Stimulated activated CD8-positive, alpha-beta memory T cell treated with anti-CD3 and anti-CD28 coated beads, Interleukin-7, amount 100 ng/mL, for 48 hours (primary cell): Measurements from ENCODE around the gene AGTR1.
"Not testable (repeated sequence)": the region's sequence is repeated elsewhere in the genome, so short reads cannot be mapped to it uniquely, and the experiment has no call there.

Experiments used
- DNase-seq, 2 donors: peaks; one replicate each; pipeline ENCODE4 v3.0.0-alpha.2; 2020; ENCODE audit warnings: low read depth in 1 of 2; ENCODE audit errors: extremely low read depth in 1 of 2

AGTR1 gene

DNA sequence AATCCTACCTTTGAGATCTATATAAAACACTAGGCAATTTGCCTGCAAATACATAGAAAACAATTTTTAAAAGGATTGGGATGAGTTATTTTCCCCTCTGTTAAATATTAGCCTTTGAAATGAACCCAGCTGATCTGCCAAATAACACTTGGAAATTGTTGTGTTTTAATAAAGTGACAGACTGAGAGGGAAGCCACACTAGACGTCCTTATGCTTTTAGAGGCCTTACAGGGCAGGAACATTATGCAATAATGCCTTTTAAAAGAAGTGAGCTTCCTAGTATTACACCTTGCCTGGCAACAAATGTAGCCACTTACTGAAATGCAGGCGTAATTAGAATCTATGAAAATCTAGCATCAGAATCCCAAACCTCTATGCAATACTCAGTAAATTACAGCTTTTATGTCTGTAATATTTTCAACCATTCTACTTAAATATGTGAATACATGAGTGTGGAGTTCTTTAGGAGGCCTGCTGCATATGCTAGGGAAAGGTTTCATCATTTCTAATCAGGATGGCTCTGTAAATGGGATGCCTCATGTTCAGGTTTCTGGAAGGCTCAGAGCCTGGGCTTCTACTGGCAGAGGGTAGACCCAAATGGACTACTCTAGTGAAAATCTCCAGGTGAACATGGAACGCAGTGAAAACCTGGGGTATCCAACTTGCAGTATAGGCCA, 20.3 kb downstream of the AGTR1 start:
- DNase-seq, result no peak

DNA sequence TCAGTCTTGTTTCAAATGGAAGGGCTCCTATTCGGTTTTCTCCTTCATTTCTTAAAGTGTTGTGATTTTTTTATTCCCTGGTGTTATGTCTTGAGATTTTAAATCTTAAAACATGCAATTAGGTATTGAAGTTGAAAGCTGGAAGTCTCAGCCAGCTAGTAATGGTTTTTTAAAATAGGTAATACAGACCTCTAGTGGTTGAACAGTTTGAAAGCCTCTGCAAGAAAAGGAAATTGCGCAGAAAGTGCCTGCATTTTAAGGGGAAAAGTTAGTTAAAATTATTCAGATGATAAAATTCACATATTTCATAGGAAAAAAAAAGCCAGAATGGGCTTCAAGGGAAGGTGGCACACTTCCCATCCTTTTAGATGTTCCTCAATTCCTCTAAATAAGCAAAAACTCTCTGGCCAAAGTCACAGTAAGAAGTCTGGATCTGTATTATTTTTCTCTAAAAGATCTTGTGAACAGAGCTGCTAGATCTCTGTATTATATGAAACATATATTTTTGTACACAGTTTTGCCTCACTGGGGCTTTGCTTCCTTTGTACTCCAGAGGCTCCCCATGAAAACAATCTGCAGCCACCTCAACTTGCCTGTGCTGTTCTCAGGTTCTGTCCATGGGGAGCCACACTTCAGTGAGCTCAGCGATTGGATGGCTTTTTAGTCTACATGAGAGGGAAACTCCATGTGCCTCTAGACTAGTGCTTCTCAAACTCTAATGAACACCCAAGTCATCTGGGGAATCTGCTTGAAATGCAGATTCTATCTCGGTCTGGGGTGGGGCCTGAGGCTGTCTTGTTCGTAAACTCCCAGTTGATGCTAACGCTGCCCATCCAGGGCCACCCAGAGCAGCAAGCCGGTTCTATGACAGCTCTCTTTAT, 21.5 kb downstream of the AGTR1 start:
- DNase-seq, result no peak

DNA sequence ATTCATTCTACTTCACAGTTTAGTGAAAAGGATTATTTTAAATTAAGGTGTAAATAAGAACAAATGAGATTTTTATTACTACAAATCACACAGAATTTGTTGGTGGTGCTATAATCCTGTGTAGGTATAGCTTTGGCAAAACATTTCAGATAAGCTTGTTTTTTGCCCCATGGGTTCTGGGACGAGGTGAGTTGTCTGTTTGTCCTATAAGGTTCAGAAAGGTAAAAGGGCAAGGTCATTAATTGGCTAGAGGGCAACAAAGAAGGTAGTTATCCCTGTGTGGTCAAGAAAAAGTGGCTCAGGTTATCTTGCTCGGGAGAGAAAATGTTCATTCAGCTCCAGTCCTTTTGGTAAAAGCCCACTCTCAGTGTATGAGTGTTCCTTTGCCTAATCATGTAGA, 23.2 kb downstream of the AGTR1 start:
- DNase-seq, result no peak

DNA sequence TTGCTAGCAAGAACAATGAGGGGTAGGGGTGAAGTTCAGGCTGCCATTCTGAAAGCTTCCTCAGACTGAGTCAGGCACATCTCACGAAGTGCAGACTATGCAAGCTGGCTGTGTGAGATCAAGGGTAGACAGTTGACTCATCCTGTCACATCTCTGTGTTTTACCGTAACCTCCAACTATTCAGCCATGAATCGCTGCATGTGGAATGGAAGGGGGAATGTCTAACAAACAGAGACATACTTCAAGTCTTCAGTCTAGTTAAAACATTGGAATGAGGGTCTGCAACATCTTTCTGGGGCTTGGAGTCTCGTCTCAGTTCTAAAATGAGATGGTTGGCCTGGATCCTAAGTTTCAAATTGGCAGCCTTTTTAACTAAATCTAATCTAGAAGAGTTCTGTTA, 25.9 kb downstream of the AGTR1 start:
- DNase-seq, result no peak

GRCh38 chr3:148727231-148727630, 29.5 kb downstream of the AGTR1 start:
- DNase-seq, result no peak

GRCh38 chr3:148728753-148729152, 31.1 kb downstream of the AGTR1 start:
- DNase-seq, result no peak

DNA sequence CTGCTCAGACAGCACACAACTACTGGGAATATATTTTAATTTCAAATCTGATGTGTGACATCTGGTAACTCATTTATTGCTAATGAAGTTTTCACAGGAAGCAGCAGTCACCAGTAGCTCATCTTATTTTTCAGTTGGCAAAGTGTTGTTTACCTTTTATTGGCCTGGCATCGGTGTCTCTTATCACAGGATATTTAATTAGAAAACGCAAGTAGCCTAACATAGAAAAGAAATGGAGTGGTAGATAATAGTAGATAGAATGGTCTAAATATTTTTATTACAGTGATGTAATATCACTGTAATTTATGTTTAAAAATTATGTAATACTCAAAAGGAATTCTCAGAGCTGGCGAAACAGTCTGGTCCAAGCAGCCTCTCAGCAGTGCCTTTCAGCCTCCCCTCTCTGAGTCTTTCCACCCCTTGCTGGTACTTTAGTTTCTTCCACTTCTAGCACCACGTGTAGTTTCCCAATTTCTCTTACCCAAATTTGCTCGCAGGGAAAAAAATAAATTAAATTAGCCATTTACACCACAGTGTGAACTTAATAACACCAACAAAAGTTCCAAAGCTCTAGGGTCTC, 31.9 kb downstream of the AGTR1 start:
- DNase-seq, result no peak

GRCh38 chr3:148730676-148731075, 33.0 kb downstream of the AGTR1 start:
- no peak for DNase-seq

GRCh38 chr3:148735597-148735996, 37.9 kb downstream of the AGTR1 start:
- no peak for DNase-seq

GRCh38 chr3:148736086-148736485, 38.4 kb downstream of the AGTR1 start:
- no peak for DNase-seq

DNA sequence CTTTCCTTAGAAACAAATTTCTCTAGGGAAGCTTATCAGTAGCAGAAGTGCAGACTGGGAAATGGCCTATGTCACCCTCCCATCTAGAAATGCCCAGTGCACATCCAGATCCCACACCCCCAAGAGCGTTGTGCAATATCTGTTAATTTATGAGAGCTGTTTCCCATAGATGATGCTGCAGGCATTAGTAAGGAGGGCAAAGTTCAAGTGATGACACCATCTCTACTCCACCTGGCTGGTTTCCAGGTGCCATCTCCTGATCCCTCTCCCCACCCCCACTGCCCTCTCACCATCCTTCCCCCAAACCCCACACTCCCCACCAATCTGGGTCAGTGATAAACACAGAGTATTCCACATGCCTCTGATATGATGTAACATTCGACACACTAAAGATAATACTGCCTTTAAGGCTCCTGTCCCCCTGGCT, 39.4 kb downstream of the AGTR1 start:
- no peak for DNase-seq

GRCh38 chr3:148739720-148740119, 42.0 kb downstream of the AGTR1 start:
- DNase-seq, result no peak

- DNase-seq, result no peak
These were observed 42.6 kb downstream of the AGTR1 start for GRCh38 chr3:148740291-148740690.

DNA sequence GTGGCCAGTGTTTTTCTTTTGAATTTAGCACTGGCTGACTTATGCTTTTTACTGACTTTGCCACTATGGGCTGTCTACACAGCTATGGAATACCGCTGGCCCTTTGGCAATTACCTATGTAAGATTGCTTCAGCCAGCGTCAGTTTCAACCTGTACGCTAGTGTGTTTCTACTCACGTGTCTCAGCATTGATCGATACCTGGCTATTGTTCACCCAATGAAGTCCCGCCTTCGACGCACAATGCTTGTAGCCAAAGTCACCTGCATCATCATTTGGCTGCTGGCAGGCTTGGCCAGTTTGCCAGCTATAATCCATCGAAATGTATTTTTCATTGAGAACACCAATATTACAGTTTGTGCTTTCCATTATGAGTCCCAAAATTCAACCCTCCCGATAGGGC, 43.5 kb downstream of the AGTR1 start:
- DNase-seq, result no peak

DNA sequence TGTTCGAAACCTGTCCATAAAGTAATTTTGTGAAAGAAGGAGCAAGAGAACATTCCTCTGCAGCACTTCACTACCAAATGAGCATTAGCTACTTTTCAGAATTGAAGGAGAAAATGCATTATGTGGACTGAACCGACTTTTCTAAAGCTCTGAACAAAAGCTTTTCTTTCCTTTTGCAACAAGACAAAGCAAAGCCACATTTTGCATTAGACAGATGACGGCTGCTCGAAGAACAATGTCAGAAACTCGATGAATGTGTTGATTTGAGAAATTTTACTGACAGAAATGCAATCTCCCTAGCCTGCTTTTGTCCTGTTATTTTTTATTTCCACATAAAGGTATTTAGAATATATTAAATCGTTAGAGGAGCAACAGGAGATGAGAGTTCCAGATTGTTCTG, 44.4 kb downstream of the AGTR1 start:
- no peak for DNase-seq

DNA sequence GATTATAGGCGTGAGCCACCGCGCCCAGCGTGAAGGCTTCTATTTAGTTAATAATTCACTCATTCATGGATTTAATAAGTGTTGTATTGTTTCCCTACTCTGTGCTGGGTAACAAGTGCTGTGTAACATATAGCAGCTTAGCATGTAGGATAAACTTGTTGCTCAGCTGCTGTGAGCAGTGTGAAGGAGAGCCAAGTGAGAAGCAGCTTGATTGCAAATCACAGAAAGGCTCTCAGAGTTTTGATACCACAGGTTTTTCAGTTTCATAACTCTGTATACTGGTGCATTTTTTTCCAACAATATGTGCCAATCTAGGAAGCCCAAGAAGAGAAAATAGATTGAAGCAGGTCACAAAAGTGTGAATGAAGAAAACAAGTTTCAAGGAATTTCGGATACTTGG, 48.4 kb downstream of the AGTR1 start:
- no peak for DNase-seq

DNA sequence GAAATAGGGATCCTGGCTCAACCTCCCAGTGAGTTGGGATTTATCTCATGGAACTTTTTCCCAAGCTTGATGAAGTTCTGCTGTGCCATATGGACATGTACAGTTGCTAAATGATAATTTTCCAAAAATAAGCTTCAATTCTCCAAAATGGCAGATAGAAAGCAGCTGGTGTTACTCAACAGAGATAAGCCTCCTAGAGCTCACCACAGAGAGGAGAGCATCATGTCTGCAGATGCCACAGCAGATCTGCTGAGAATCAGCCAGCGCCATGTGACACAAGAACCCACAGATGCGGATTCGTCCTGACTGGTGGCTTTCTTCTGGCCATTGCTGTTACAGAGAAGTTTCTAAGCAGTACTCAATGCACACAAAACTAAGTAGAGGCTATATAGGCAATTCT, 50.6 kb downstream of the AGTR1 start:
- DNase-seq, result no peak

GRCh38 chr3:148750296-148750695, 52.6 kb downstream of the AGTR1 start:
- DNase-seq, result no peak

DNA sequence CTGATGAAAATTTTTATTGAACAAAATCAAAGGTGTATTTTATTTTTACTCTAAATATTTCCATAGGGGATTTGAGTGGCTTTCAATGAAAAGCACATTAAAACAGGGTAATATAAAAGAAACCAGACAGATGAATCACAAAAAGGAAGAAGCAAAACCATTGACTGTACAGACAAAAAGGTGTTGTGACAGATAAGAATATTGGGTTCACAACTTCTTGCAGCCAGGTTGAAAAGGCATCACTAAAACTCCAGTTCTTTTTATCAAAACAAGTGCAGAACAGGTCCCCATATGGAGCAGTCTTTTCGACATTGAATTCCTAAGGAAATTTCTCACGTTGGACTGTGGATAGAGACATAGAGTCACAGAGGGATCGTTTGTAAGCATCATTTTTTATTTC, 53.8 kb downstream of the AGTR1 start:
- no peak for DNase-seq

DNA sequence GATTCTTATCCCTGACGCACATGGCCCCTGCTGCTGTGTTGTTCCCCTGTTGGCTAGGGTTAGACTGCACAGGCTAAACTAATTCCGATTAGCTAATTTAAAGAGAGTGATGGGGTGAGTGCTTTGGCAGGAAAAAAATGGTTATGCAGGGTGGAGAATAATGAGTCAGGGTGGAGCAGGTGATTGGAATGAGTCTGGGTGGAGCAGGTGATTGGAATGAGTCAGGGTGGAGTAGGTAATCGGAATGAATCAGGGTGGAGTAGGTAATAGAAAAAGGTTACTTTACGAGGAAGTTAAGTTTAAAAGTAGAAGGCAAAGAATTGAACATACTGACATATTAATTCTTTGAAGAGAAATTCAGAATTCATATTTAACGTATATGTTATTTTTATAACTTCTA, 55.7 kb downstream of the AGTR1 start:
- not testable (repeated sequence) for DNase-seq

GRCh38 chr3:148755570-148755969, 57.9 kb downstream of the AGTR1 start:
- no peak for DNase-seq

- no peak for DNase-seq
These were observed 58.6 kb downstream of the AGTR1 start for GRCh38 chr3:148756311-148756710.
